CD4-positive, alpha-beta T cell treated with Interleukin-17A for 1 hour (primary cell): ENCODE measurements around the gene PCNX1.
A peak's percentile ranks its signal among the peaks of the same experiment; 100 is the strongest.
"Not testable (repeated sequence)": the region's sequence is repeated elsewhere in the genome, so short reads cannot be mapped to it uniquely, and the experiment has no call there.

Experiments used
- DNase-seq: peaks from one replicate; pipeline ENCODE4 v3.0.0-alpha.2; 2020

PCNX1 gene

DNA sequence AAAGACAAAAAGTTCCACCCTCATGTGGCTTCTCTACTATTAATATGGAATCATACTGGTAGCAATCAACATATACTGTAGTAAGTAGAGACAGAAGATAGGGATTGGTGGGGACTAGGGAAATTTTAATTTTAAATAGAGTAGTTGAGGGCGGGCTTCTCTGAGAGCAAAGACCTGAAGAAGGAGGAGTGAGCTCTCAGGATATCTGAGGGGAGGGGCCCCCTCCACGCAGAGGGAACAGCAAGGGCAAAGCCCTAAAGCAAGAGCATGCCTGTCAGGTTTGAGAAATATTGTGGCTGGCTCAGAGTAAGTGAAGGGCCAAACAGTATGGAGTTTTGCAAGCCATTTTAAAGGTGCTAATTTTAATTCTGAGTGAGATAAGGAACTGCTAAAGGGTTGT lies 64.3 kb downstream of the PCNX1 start:
- DNase-seq = no peak

GRCh38 chr14:70972107-70972976 lies 65.1 kb downstream of the PCNX1 start:
- DNase-seq = peak; percentile 88

- no peak for DNase-seq
These were observed 69.3 kb downstream of the PCNX1 start for GRCh38 chr14:70976591-70976990.

DNA sequence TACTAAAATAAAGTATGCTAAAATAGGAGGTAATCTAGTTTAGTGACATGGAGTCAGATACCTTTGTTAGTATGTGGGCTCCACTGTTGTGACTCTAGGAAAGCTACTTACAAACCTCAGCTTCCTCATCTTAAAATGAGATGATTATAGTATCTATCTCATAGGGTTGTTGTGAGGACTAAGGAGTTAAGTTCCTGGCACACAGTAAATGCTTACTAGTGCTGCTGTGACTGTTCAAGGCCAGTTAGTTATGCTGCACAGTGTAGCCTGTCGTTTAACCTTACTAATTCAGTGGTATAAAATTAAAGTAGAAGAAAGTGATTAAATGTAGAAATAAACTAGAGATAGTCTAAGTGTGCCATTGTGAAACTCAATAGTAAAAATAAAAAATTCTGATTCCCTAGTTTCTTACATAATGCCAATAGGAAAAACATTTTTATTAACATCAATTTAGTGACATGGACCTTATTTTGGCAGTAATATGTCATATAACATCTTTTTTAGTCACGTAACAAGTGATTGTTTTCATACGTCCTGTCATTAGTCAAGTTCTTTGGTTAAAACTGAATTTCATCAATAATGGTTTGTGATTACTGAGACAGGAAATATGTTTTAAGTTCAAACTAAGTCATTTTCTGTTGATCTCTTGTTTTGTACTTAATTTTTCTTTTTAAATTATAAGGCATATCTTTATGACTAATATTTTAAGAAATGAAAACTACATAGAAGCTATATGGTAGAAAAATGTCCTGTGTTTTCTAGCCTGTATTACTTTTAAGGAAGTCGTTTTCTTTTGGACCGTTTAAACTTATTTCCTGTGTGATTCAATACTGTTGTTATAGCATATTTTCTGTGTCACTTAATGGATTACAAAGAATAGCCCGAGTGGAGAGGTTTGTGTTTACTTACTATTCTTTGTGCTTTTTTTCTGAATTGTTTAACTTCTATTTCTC lies 74.0 kb downstream of the PCNX1 start:
- peak; percentile 37 for DNase-seq

DNA sequence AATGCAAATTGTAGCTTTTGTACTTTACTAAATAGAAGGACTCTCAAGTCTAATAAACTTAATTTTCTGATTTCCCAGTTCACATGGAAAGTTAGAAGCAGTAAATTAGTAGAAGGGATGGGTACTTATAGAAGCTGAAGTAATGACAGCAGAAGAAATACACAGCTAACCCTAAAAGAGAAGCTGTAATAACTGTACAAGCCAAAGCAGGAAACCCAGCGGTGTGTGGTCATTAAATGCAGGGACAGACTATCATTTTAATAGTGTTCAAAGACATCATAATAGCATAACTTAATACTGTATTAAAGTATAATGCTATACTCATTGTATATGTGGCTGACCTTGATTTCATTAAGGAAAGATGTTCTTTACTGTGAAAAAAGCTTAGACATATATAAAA lies 74.9 kb downstream of the PCNX1 start:
- DNase-seq = peak; percentile 40

GRCh38 chr14:70987041-70987440 lies 79.8 kb downstream of the PCNX1 start:
- DNase-seq = no peak

- DNase-seq = peak; percentile 38
These were observed 81.2 kb downstream of the PCNX1 start for GRCh38 chr14:70988452-70988851.

DNA sequence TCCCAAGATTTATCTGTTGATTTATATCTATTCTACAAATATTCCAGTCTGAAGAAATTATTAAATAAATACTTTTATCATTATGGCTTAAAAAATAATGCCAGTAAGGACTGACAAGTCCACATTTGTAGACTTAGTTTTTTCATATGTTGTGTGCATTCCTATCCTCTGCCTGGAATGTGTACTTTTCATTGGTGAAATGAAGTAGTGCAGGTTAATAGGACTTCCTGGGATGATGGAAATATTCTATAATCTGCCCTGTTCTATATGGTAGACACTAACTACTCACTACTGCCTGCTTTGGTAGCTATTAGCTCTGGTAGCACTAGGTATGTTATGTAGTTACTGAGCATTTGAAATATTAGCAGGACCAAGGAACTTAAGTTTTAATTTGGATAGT lies 86.7 kb downstream of the PCNX1 start:
- DNase-seq = no peak

- DNase-seq = no peak
These were observed 88.0 kb downstream of the PCNX1 start for GRCh38 chr14:70995211-70995610.

DNA sequence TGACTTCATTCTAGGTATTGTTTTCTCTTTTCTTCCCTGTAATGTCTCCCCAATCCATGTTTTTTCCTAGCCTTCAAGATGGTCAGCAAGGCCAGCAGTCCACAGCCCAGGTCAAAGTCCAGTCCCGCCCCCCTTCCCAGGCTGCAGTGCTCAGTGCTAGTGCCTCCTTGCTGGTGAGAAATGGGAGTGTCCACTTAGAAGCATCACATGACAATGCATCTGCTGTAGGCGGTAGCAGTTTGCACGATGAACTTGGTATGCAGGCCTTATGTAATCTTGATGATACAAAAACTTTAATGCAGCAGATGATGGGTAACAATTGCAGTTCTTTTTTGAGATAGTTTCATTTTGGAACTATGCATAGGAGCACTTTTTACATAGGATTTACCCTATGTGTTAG lies 88.4 kb downstream of the PCNX1 start:
- DNase-seq = no peak

GRCh38 chr14:70999117-70999516 lies 91.9 kb downstream of the PCNX1 start:
- peak; percentile 72 for DNase-seq

GRCh38 chr14:71000091-71000490 lies 92.8 kb downstream of the PCNX1 start:
- no peak for DNase-seq

DNA sequence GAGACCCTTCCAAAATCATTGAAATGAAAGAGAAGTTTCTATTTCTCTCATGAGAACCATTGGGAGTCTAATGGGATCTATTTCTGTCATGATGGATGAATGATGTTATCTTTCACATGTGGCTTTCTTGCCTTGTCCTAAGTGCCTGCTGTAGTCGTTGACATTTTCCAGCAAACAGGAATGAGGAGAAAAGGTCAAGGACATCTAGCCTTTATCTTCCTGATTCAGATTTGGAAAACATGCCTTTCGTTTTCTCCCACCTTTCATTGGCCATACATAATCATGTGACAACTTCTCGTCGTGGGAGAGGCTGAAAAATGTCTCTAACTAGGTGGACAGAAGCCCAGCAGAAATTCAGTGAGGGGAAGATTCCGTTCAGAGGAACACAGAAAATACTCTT lies 94.5 kb downstream of the PCNX1 start:
- no peak for DNase-seq

GRCh38 chr14:71003156-71003555 lies 95.9 kb downstream of the PCNX1 start:
- no peak for DNase-seq

GRCh38 chr14:71004481-71004880 lies 97.2 kb downstream of the PCNX1 start:
- no peak for DNase-seq

- DNase-seq = no peak
These were observed 97.8 kb downstream of the PCNX1 start for GRCh38 chr14:71005076-71005475.

DNA sequence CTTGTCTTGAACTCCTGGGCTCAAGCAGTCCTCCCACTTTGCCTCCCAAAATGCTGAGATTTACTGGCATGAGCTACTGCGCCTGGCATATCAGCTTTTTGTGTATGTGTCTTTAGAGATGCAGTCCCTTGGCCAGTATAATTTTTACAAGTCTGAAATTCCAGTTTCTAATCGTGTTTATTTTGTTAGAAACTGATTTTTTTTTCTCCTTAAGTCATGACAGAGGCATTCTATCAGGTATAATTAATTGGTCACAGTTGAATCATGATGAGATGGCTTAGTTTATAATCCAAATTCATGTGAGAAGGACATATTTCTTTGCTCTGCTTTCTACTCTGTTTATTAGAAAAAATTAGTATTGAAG lies 98.9 kb downstream of the PCNX1 start:
- DNase-seq = no peak

GRCh38 chr14:71011479-71011878 lies 104.2 kb downstream of the PCNX1 start:
- DNase-seq = peak; percentile 42

DNA sequence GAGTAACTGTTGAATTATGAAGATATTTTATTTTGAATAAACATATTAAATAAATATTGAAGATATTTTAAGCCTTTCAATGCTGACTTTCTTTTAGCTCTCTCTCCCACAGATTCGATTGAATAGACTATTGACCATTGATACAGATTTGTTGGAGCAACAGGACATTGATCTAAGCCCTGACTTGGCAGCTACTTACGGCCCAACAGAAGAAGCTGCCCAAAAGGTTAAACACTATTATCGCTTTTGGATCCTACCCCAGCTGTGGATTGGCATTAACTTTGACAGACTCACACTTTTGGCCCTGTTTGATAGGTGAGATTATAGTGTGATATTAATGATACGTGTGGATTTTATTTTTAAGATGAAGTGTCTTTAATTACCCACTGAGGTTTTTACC lies 105.6 kb downstream of the PCNX1 start:
- DNase-seq = no peak

GRCh38 chr14:71013551-71014192 lies 106.4 kb downstream of the PCNX1 start:
- DNase-seq = no peak

DNA sequence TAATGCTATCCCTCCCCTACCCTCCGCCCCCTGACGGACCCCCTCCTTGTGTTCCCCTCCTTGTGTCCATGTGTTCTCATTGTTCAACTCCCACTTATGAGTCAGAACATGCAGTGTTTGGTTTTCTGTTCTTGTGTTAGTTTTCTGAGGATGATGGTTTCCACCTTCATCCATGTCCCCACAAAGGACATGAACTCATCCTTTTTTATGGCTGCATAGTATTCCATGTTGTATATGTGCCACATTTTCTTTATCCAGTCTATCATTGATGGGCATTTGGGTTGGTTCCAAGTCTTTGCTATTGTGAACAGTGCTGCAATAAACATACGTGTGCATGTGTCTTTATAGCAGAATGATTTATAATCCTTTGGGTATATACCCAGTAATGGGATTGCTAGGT lies 112.7 kb downstream of the PCNX1 start:
- DNase-seq = not testable (repeated sequence)

GRCh38 chr14:71021347-71022011 lies 114.2 kb downstream of the PCNX1 start:
- DNase-seq = no peak
